Nephron (organoid): ENCODE results near the gene NMU.
"Not testable (repeated sequence)": the region's sequence is repeated elsewhere in the genome, so short reads cannot be mapped to it uniquely, and the experiment has no call there.

Experiments
- H3K27ac Mint-ChIP-seq, 3 experiments: 2 replicates each; pipeline ENCODE4 v1.8.0; 2020; ENCODE audit warnings: mixed read lengths in 3 of 3, mild to moderate bottlenecking in 2 of 3, moderate library complexity in 1 of 3
- H3K27me3 Mint-ChIP-seq: 2 replicates; pipeline ENCODE4 v1.8.0; 2021; ENCODE audit warnings: low read depth, mild to moderate bottlenecking, moderate library complexity, mixed read lengths
- H3K36me3 Mint-ChIP-seq: 2 replicates; pipeline ENCODE4 v1.8.0; 2020; ENCODE audit warnings: low read depth, mixed read lengths
- H3K4me1 Mint-ChIP-seq: 2 replicates; pipeline ENCODE4 v1.8.0; 2020; ENCODE audit warnings: mixed read lengths
- H3K4me3 Mint-ChIP-seq, 3 experiments: 2 replicates each; pipeline ENCODE4 v1.8.0; 2020; ENCODE audit warnings: mild to moderate bottlenecking in 3 of 3, mixed read lengths in 3 of 3, moderate library complexity in 2 of 3
- H3K9me3 Mint-ChIP-seq: 2 replicates; pipeline ENCODE4 v1.8.0; 2020; ENCODE audit warnings: mixed read lengths
- CTCF ChIP-seq, 3 experiments: fragments of 200-600 bp; sonication (generic); IDR thresholded peaks; one replicate each; pipeline ENCODE4 v1.5.0; 2021; ENCODE audit warnings: antibody characterized with exemption in 3 of 3; ENCODE audit not compliant: unreplicated experiment in 3 of 3

The NMU gene

GRCh38 chr4:55588160-55588559 lies 47.9 kb downstream of the NMU start:
- H3K4me3 Mint-ChIP-seq, result no peak overlapping the region
- H3K27ac Mint-ChIP-seq, result no peak overlapping the region

GRCh38 chr4:55582773-55583172 lies 53.3 kb downstream of the NMU start:
- H3K27me3 Mint-ChIP-seq, result not testable (repeated sequence)

More at GRCh38 chr4:55588160-55588559, 47.9 kb downstream of the NMU start:
- H3K27me3 Mint-ChIP-seq, result no peaks in the 10 kb centered on the region
- peaks cover 24% of the 10 kb centered on the region for H3K9me3 Mint-ChIP-seq
- H3K36me3 Mint-ChIP-seq, result peaks cover 5% of the 10 kb centered on the region
- no peaks in the 10 kb centered on the region for H3K4me1 Mint-ChIP-seq
- no peak for TF ChIP-seq CTCF (IDR thresholded peaks at IDR 0.05; ENCODE audit: unreplicated experiment in 3 of 3)

GRCh38 chr4:55578341-55579010 lies 57.6 kb downstream of the NMU start:
- Mint-ChIP-seq H3K4me3 (no peak overlapping the region), H3K27ac (no peak overlapping the region), H3K27me3 (peaks cover 4% of the 10 kb centered on the region), H3K4me1 (no peaks in the 10 kb centered on the region), H3K9me3 (peaks cover 42% of the 10 kb centered on the region), H3K36me3 (no peaks in the 10 kb centered on the region)
- no peak for TF ChIP-seq CTCF (IDR thresholded peaks at IDR 0.05; ENCODE audit: unreplicated experiment in 3 of 3)

More at GRCh38 chr4:55582773-55583172, 53.3 kb downstream of the NMU start:
- H3K4me1 Mint-ChIP-seq, H3K4me3 Mint-ChIP-seq, H3K36me3 Mint-ChIP-seq, H3K27ac Mint-ChIP-seq: not testable (repeated sequence)
- peaks cover 24% of the 10 kb centered on the region for H3K9me3 Mint-ChIP-seq

- no peak overlapping the region for H3K27ac Mint-ChIP-seq
- H3K9me3 Mint-ChIP-seq, result peaks cover 32% of the 10 kb centered on the region
- no peaks in the 10 kb centered on the region for H3K36me3 Mint-ChIP-seq
- no peaks in the 10 kb centered on the region for H3K4me1 Mint-ChIP-seq
- TF ChIP-seq CTCF (IDR thresholded peaks at IDR 0.05; ENCODE audit: unreplicated experiment in 3 of 3), result no peak
- no peaks in the 10 kb centered on the region for H3K27me3 Mint-ChIP-seq
- H3K4me3 Mint-ChIP-seq, result no peak overlapping the region
Observed at GRCh38 chr4:55575513-55575912, 60.6 kb downstream of the NMU start.

GRCh38 chr4:55574252-55574651 lies 61.8 kb downstream of the NMU start:
- no peak overlapping the region for H3K4me3 Mint-ChIP-seq
- no peaks in the 10 kb centered on the region for H3K4me1 Mint-ChIP-seq
- no peak overlapping the region for H3K27ac Mint-ChIP-seq
- H3K9me3 Mint-ChIP-seq, result peaks cover 32% of the 10 kb centered on the region
- no peaks in the 10 kb centered on the region for H3K36me3 Mint-ChIP-seq
- no peaks in the 10 kb centered on the region for H3K27me3 Mint-ChIP-seq
- no peak for TF ChIP-seq CTCF (IDR thresholded peaks at IDR 0.05; ENCODE audit: unreplicated experiment in 3 of 3)

GRCh38 chr4:55571806-55572205 lies 64.3 kb downstream of the NMU start:
- no peak overlapping the region for H3K27ac Mint-ChIP-seq
- H3K4me1 Mint-ChIP-seq, result no peaks in the 10 kb centered on the region
- no peak for TF ChIP-seq CTCF (IDR thresholded peaks at IDR 0.05; ENCODE audit: unreplicated experiment in 3 of 3)
- no peak overlapping the region for H3K4me3 Mint-ChIP-seq
- H3K27me3 Mint-ChIP-seq, result no peaks in the 10 kb centered on the region
- peaks cover 18% of the 10 kb centered on the region for H3K9me3 Mint-ChIP-seq
- H3K36me3 Mint-ChIP-seq, result no peaks in the 10 kb centered on the region
